HG03064 (cell line): ENCODE data around the gene C2CD4D.

Experiments
- ATAC-seq: cut with Tn5 transposase; IDR thresholded peaks from one replicate; pipeline ENCODE4 v1.9.1; 2021; ENCODE audit warnings: low read depth; ENCODE audit not compliant: unreplicated experiment

C2CD4D gene

DNA sequence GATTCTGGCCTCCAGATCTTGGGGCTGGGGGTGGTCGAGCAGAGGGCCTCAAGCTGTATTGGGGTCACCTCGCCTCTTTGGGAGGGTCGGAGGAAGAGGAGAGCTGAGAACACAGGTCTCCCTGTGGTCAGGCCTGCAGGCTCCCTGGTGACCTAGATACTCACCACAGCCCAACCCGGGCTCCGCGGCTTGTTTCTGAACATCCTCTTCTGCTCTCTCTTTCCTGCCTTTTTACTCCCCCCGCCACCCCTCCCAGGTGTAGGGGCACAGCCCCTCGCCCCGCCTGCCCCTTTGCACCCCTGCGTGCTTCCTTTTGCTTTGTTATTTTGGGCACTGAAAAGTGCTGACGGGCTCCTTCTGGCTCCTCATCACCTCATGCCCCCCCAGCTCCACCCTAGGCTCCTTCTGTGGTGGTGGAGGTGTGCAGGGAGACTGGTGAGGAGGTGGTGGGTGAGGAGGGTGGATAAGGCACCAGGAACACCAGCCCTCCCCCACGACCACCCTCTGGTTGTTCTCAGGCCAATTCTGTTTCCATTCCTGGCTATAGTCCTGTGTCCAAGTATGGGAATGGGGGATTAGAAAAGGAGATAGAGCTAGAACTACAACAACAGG lies 23.8 kb downstream of the C2CD4D start:
- ATAC-seq, result no peak

DNA sequence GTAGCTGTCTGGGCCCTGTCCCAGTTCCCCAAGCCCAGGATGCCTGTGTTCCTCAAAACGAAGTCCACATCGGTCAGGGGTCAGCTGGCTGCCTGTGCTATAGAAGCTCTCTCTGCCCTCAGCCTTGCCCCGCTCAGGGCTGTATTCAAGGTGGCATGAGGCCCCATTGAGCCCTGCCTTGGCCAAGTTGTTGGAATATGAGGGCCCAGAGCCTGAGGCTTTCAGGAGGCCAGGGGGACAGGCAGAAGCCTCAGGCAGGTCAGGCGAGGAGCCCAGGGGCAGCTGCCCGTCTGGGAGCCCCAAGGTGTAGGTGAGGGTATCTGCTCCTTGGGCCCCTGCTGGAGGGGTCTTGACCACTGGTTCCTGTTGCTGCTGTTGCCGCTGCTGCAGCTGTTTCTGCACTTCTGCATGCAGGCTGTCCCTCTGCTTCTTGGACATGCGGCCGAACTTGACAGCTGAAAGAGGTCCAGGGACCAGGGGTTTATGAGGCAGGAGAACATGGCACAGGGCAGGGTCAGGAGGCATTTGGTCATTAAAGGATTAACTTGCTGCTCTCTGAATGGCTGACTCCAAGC lies 24.6 kb downstream of the C2CD4D start:
- no peak for ATAC-seq

DNA sequence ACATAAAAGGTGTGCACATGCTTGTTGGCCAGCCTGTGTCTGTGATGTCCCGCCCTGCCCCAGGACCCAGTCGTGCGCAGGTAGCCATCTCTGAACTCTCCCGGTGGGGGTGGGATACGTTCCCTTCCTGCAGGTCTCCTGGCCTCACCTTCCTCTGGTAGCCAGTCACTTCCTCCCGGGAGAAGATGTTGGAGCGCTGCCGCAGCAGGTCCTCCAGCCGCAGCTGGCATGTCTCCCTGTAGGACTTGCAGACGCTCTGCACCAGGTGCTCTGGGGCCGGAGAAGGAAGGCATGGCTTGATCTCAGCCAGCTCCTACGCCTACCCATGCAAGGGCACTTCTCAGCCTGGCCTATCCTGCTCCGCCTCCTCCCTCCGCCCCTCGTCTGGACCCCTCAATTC lies 25.2 kb downstream of the C2CD4D start:
- no peak for ATAC-seq

DNA sequence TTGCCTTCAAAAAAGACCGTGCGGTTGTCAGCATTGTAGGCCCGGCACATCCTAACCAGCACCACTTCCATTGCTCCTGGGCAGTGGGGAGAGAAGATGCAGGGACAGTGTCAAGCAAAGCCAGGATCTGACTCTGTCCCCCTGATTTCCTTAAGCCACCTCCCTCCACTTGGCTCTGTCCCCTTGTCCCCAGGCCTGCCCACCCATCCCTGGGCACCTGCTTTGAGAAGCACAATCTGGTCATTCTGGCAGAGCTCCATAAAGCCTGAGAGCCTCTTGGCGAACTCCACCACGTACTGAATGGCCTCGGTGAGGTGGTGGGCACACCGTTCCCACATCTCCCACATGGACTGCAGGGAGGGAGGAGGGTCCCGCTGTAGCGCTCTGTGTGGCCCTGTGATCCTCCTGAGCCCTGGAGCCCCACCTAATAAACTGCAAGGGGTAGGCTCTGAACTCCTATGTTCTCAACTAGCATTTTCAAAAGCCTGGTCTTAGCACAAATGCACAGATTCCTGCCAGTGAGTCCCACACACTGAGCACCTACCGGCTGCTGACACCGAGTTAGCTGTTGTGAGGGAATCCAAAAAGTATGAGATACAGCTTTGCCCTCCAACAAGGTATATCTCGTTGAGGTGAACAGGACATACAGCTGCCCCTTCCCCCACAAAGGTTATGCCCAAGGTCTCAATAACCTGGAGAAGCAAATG lies 26.2 kb downstream of the C2CD4D start:
- no peak for ATAC-seq

DNA sequence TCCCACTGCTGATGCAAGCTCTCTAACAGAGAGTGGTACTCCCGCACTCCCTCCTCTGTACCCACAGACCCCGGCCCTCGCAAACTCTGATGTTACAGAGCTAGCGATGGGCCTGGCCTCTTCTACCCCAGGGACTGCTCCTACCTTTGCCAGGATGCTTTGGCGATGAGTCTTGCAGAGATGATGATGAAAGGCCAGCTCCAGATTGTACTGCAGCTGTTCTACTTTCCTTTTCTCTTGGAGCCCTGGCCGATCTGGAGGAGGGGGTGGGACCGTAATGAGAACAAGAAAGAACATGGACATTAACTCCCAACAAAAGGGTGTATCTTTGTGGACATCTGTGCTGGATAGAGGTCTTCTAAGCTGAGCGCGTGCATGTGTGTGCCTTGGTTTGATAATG lies 28.4 kb downstream of the C2CD4D start:
- no peak for ATAC-seq

DNA sequence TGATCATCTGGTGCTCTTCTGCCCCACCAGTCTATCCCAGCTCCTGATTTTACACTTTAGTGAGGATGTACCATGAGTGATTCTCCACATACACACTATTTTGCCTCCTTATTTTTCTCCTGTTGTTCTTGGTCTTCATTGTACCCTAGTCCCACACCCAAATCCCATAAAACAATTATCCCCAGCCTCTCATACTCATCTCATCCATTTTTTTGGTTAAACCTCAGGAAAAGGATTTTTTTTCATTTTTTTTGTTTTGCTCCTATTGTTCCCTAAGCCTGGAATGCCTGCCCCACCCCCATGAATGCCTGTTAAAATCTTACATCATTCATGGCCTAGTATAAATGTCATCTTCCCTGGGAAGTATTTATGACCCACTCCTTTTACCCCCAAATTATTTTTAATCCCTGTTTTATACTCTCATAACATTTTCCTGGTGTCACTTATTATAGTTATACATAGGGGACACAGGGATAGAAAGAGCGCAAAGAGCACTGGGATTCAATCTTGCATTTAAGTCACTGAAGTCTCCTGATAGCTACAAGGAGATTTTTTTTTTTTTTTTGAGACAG lies 29.5 kb downstream of the C2CD4D start:
- ATAC-seq, result no peak

DNA sequence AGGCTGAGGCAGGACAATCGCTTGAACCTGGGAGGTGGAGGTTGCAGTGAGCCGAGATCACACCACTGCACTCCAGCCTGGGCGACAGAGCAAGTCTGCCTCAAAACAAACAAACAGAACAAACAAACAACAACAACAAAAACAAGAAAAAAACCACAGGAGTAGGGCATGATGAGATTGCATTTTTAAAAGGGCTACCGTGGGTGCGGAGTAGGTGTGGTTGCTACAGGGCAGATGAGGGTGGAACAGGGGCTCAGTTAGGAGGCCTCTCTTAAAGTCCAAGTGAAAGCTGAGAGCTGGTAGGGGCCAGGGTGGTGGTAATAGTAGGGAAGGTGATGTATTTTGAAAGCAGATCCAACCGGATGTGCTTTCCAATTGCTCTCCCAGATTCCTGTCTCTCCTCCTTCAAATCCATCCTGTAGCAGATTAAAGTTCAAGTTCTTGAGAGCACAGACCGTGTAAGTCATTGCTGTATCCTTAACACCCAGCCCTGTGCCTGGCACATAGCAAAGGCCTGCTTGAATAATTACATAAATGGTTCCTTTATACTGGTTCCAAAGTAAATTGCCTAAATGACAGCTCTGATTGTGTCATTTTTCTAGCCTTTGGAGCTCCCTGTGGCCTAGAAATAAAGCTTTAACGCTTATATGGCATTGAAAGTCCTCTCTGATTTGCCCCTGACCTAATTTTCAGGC lies 30.2 kb downstream of the C2CD4D start:
- no peak for ATAC-seq

DNA sequence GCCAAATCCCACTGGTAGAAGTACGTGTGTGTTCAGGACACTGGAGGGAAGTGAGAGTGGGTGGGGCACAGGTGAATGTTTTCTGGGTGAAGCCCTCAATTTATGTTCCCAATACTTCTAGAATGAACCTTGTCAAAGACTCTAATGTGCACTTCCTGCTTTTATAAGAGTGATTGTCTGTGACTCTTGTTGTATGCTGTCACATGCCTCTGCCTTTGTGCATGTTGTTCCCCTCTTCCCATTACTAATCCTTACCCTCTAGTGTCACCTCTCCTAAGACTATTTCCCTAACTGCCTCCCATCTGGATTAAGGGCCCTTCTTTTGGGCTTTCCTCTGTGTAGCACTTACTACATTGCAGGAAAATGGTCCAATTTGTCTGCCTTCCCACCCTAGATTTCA lies 31.9 kb downstream of the C2CD4D start:
- no peak for ATAC-seq

DNA sequence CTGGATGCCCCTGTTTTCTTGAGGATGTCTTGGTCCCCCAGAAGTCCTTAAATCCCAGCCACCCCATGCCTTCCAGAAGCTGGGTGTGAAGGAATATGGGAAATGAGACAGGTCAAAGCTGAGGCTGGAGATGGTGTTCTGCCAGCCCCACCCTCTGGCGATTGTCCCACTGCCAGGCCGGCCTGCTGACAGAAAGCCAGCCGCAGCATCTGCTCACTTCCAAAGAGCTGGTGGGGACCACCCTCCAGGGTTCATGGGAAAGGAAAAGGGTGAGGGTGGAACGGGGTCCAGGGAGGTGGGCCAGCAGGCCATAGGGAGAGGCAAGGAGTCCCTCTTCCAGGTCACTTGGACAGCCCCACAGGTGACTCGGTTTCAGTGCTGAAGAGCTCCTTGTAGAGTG lies 32.5 kb downstream of the C2CD4D start:
- no peak for ATAC-seq

DNA sequence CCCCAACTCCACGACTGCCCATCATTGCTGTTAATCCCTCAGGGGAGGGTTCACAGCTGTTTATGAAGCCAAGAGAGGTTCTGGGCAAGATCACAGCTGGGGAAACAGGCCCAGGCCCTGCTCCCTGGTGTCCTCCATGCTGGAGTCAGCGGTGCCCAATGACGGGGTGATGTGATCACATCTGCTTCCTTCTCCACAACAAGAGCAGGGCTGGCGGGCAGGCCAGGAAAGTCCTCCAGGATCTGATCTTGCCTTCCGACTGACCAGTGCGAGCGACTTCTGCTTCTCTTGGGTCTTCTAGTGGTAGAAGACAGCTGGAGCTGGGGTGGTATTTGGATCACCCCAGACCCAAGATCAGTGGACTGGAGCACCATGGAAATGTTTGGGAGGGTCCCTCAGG lies 33.5 kb downstream of the C2CD4D start:
- ATAC-seq, result no peak

DNA sequence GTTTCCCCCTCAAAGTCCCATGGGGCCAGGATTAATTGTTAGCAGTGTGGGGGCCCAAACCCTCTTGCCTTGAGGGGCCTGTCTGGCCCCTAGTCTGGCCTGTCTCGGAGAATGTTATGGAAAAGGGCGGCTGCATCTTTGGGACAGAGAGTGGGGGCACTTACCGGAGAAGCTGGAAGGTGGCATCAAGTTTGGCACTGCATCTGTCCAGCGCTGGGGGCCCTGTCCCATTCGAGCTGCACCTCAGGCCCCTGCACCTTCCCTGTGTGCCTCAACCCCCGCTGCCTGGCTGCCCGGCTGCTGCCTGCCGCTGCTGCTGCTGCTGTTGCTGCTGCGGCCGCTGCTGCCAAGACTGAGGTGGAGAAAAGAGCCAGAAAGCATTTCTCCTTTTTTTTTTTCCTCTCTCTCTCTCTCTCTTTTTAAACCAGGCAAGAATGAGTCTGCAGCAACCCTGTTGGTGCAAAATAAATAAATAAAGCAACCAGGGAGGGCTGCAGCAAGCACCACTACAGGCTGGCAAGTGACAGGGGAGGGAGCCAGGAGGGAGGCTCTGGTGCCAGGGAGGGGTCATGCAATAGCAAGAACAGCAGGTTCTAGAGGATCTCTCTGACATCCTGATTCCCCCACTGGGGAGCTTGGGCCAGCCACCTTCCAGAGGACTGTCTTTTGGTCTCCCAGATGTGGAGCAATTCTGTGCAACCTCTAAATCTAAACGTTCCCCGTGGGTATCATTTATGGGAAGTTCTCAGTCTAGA lies 34.4 kb downstream of the C2CD4D start, which contains the start of gene LINGO4:
Gene LINGO4, minus strand, starts transcription at position 354 of the 755 bp plus-strand sequence. CDS start 2,715 bp downstream, outside the sequence.
- no peak for ATAC-seq

DNA sequence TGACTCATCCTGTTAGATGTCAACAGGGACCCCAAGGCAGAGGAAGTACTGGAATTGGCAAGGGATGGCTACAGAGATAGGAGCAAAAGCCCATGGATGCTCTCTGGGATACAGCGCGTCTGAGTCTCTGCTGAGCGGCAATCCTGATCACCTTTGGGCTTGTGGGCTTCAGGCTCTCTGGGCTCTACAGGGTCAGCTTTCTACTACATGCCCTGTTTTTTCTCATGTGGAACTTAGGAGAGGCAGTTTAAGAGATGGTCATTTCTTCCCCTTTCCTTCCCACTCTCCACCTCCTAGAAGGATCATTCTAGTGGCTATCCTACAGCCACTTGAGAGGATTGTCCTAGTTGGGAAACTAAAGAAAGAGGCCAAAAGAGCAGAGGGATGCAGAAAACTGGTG lies 35.7 kb downstream of the C2CD4D start:
- no peak for ATAC-seq

DNA sequence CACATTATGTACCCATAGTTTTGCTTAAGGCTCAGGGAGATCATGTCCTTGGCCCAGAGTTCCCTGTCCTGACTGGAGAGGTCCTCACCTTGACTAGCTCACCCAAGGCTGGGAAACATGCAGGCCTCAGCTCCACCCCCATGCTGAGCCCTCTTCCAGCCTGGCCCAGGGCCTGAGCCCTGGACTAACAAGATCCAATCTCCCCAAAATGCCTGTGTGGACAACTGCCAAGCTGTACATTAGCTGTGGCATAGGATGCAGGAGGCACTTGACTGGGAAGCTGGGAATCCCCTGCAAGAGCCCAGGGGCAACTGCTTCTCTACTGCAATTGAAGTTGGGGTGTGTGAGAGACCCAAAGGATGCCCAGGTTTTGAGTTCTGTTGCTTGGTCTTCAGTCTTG lies 36.5 kb downstream of the C2CD4D start:
- no peak for ATAC-seq

DNA sequence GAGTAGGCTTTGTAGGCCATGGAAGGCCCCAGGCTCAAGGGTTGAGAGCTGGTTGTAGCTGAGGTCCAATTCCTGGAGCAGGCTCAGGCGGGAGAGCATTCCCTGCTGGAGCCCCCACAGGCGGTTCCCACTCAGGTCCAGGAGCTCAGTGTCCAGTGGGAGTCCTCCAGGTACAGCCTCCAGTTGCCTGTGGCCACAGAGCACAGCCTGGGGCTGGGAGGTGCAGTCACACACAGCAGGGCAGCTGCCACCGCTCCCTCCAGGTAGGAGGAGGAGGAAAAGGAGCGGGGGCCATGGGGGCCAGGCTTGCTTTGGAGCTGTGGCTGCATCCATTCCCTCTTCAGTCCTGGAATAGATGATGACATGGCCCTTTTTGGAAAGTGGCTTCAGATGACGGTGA lies 37.2 kb downstream of the C2CD4D start:
- no peak for ATAC-seq

DNA sequence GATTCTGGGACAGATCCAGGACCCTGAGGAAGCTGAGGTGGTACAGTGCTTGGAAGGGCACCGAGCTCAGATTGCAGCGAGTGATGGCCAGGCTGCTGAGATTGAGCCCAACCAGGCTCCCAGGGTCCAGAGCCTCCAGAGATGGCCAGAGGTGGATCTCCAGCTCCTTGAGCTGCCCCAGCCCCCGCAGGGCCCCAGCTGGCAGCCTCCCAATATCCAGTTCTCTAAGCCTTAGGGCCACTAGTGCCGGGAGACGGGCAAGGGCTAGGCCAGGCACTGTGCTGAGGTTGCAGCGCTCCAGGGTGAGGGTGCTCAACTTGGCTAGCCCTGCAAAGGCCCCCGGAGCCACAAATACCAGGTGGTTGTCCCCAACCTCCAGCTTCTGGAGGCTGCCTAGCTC lies 37.8 kb downstream of the C2CD4D start:
- no peak for ATAC-seq

DNA sequence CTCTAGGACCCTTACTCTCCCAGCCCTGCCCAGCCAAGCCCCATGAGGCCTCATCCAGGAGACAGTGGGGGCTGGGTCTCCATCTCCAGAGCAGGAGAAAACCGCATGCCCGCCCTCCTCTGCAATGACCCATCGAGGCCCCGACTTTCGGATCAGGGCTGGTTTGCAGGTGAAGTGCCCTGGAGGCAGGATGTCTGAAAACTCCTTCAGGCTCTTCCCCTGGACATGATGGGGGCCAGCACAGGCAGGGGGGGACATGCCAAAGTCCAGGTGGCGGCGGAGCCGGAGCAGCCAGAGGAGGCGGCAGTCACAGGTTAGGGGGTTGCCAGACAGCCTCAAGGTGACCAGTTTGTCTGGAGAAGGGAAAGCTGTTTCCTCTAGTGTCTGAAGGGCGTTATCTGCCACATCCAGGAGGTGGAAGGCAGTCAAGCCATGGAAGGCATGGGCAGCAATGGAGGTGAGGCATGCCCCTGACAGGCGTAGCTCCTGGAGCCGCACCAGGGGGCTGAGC lies 38.3 kb downstream of the C2CD4D start:
- ATAC-seq, result no peak

DNA sequence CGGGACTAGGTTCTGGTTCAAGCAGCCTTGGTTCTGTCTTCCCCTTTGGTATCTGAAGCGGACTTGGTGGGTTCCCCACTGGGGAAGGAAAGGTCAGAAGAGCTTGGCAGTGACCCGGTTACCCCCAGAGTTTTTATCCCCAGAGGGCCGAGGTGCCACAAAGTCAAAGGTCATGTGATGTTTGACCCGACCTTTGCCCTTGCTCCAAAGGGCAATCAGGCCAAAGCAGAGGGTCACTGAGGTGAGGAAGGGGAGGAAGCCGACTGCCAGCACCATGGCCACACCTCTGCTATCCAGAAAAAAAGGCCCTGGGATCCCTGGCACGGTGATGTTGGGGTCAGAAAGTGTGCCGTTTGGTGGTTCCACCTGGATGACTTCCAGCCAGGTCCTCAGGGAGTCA lies 38.8 kb downstream of the C2CD4D start:
- ATAC-seq, result no peak

DNA sequence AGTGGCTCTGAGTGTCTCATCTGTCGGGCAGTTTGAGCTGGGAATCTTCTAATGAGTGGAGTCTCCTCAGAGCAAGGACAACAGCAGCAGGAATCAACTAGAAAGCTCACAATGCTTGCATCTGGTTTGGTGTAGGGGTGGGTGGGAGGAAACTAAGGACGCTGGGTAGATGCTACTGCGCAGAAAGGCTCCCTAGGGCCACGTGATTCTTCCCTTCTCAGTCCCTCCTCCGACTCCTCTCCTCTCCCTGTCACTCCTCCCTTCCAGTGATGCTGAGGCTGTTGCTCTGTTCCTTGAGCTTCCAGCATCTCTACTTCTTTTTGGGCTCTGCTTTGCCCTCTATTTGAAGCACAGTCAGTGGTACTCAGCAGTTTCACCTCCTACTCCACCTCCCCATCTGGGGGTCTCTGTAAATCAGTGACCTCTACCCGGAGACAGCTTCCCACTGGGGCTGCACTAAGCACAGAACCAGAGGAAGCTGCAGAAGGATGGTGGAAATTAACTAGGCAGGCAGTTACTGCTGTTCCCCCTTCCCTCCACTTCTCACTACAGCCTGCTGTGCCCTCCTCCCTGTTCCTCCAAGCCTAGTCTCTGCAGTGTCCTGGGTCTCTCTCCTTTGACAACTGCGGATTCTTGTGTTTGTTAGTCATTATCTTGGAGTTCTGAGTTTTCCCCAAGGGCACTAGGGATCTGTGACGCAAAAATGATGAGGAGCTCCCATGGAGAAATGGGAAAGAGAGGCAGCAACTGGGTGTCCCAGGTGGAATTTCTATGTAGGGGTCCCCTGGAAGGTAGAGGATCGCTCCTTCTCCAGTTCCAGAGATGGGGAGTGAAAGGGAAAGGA lies 40.2 kb downstream of the C2CD4D start:
- ATAC-seq, result no peak

DNA sequence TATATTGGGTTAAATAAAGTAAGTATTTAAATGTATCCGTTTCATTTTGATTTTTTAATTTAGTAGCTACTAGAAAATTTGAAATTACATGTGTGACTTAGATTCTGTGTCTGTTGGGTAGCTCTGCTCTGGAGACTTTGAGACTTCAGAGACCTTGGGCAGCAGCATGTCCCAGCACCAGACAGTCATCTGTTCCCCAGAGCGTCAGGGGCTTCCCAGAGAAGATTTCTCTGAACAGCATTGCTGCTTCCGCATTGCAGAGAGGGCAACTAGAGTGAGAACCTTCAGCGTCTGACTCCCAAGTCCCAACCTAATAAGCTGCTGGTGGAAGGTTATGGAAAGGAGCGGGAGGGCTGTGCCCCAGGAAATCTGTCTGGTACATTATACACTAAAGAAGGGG lies 41.0 kb downstream of the C2CD4D start:
- ATAC-seq, result no peak
